H1 (cell line): Measurements from ENCODE around the gene FOXP4. TPM values are rescaled to one million over a fixed set of nuclear protein-coding genes. Genes with fewer than 3 reads are reported as not detected.

Experiments used
- CHD7 ChIP-seq: fragments of 300-600 bp; sonication (generic); IDR thresholded peaks from 2 replicates; pipeline ENCODE4 v1.7.1; 2012; ENCODE audit warnings: low read length, moderate library complexity, mild to moderate bottlenecking, inconsistent platforms; ENCODE audit not compliant: insufficient replicate concordance
- polyA plus RNA-seq, 7 experiments: library from polyadenylated mRNA; depleted of rRNA in 3 of 7; stranded (reverse) in 5 of 7; unstranded in 2 of 7; fragments of >200 nt in 5 of 7; fragments of 200-250 nt in 2 of 7; gene quantifications; 1 replicate in 5 of 7; 2 replicates in 1 of 7; 4 replicates in 1 of 7; pipeline versions ENCODE4 v1.2.1 to v1.2.3, GENCODE V29; 2011 to 2013; ENCODE audit warnings: missing spikeins in 2 of 7, mixed read lengths in 2 of 7
- total RNA-seq: library from RNA; stranded (reverse); fragmentation: NEBNext Ultra II Directional; extraction: Animal tissue kit (Norgen Biotek cat#: 25700); gene quantifications from 2 replicates; pipeline ENCODE4 v1.2.1, GENCODE V29; 2021

FOXP4 gene
- total and polyA plus RNA-seq, 2 of the 8 experiments (the other 6 are each of a cell fraction or from before 2014, with no cell fraction given) = 4.8 to 13.3 TPM

- peak; percentile 70 for TF ChIP-seq CHD7
Observed at GRCh38 chr6:41502917-41503671, 43.1 kb upstream of the FOXP4 start (continued).
